Stomach (tissue), 4 donors: Measurements from ENCODE around the gene PCDH15.

Source experiments
- CTCF ChIP-seq, 7 experiments: fragments of 450-650 bp in 4 of 7; fragments of 200-600 bp in 3 of 7; sonication (generic) in 3 of 7; IDR thresholded peaks; one replicate each; pipeline ENCODE4 v1.5.1; 2016 to 2019; ENCODE audit warnings: antibody characterized with exemption in 7 of 7, control low read depth in 2 of 7, mild to moderate bottlenecking in 1 of 7
- POLR2A ChIP-seq, 4 donors: fragments of 450-650 bp; IDR thresholded peaks; one replicate each; pipeline ENCODE4 v1.6.1; 2016; ENCODE audit warnings: antibody characterized with exemption in 4 of 4, control low read depth in 2 of 4, mild to moderate bottlenecking in 1 of 4, moderate library complexity in 1 of 4

- TF ChIP-seq CTCF (IDR thresholded peaks at IDR 0.05) (no peak), POLR2A (IDR thresholded peaks at IDR 0.05) (no peak)
Observed at GRCh38 chr10:53978301-53978700, 822.7 kb downstream of the PCDH15 start.
